SHP77 treated with DMSO at 0.1 percent for 48 hours (cell line): Measurements from ENCODE around the gene MAP9.
"Not testable (repeated sequence)": the region's sequence is repeated elsewhere in the genome, so short reads cannot be mapped to it uniquely, and the experiment has no call there.

Experiments used
- DNase-seq: peaks from one replicate; lab custom pipeline; 2025; lab: John Stamatoyannopoulos, UW

Gene MAP9

GRCh38 chr4:155376387-155377268, at the start of gene MAP9:
MAP9 (minus strand) TSS chr4:155376965; CDS start chr4:155375850, 1,115 bp downstream.
- peak; percentile 85 for DNase-seq

GRCh38 chr4:155424778-155425177, 48.0 kb upstream of the MAP9 start:
- DNase-seq = not testable (repeated sequence)

GRCh38 chr4:155423671-155424070, 46.9 kb upstream of the MAP9 start:
- DNase-seq = no peak

- DNase-seq = no peak
Observed at GRCh38 chr4:155419266-155419665, 42.5 kb upstream of the MAP9 start.

- DNase-seq = no peak
Observed at GRCh38 chr4:155415662-155416061, 38.9 kb upstream of the MAP9 start.

GRCh38 chr4:155413451-155413850, 36.7 kb upstream of the MAP9 start:
- no peak for DNase-seq

GRCh38 chr4:155411546-155411945, 34.8 kb upstream of the MAP9 start:
- DNase-seq = no peak

GRCh38 chr4:155408796-155409195, 32.0 kb upstream of the MAP9 start:
- DNase-seq = no peak

GRCh38 chr4:155407480-155407879, 30.7 kb upstream of the MAP9 start:
- DNase-seq = no peak

GRCh38 chr4:155405059-155405458, 28.3 kb upstream of the MAP9 start:
- no peak for DNase-seq

- no peak for DNase-seq
Observed at GRCh38 chr4:155403886-155404285, 27.1 kb upstream of the MAP9 start.

- DNase-seq = no peak
Observed at GRCh38 chr4:155402941-155403340, 26.2 kb upstream of the MAP9 start.

GRCh38 chr4:155400893-155401292, 24.1 kb upstream of the MAP9 start:
- DNase-seq = no peak

GRCh38 chr4:155399974-155400697, 23.4 kb upstream of the MAP9 start:
- DNase-seq = no peak

GRCh38 chr4:155392481-155393184, 15.9 kb upstream of the MAP9 start:
- DNase-seq = no peak

- DNase-seq = no peak
Observed at GRCh38 chr4:155391932-155392331, 15.2 kb upstream of the MAP9 start.

- no peak for DNase-seq
Observed at GRCh38 chr4:155388162-155388561, 11.4 kb upstream of the MAP9 start.

- DNase-seq = no peak
Observed at GRCh38 chr4:155383541-155383940, 6.8 kb upstream of the MAP9 start.

- DNase-seq = peak; percentile 11
Observed at GRCh38 chr4:155377276-155377675, 511 bp upstream of the MAP9 start.

GRCh38 chr4:155371432-155372043, 5.2 kb downstream of the MAP9 start:
- DNase-seq = peak; percentile 3

- no peak for DNase-seq
Observed at GRCh38 chr4:155367608-155368007, 9.2 kb downstream of the MAP9 start.

GRCh38 chr4:155353923-155354540, 22.7 kb downstream of the MAP9 start:
- DNase-seq = no peak
